HCT116 (cell line): ENCODE results near the gene AIRE. TPM values are rescaled to one million over a fixed set of nuclear protein-coding genes. Genes with fewer than 3 reads are reported as not detected.

Experiments used
- ATAC-seq: fragments of 200-7000 bp; cut with Tn5 transposase; 2 replicates; pipeline ENCODE4 v1.9.1; 2020; ENCODE audit warnings: mild to moderate bottlenecking, moderate library complexity
- BruUV-seq: library from RNA; stranded (reverse); fragments of 400-500 nt; replicated peaks from 2 replicates; lab custom pipeline; 2021; lab: Mats Ljungman, UMichigan
- CTCF ChIA-PET: fragments of 300-600 bp; sonication (Branson Sonifier 250); formaldehyde crosslinking; loops from one replicate; lab custom pipeline; 2021; ENCODE audit warnings: antibody characterized with exemption; lab: Charles Lee
- POLR2A ChIA-PET: fragments of 300-600, 350-600 bp; sonication (Branson Sonifier 250); formaldehyde crosslinking; loops from one replicate; lab custom pipeline; 2021; ENCODE audit warnings: antibody characterized with exemption; lab: Charles Lee
- RAD21 ChIA-PET, 2 experiments: fragments of 300-600 bp; sonication (Branson Sonifier 250); formaldehyde crosslinking; loops; one replicate each; lab custom pipeline; 2023; ENCODE audit warnings: low total read pairs in 2 of 2; ENCODE audit not compliant: uncharacterized antibody in 2 of 2, unreplicated experiment in 2 of 2, low non-redundant PET in 1 of 2; lab: Charles Lee
- DNase-seq: peaks from one replicate; pipeline ENCODE4 v3.0.0-alpha.2; 2010; ENCODE audit warnings: low read depth, low spot score
- H2AFZ ChIP-seq: fragments of 200-600 bp; shearing (Covaris generic), sonication (generic); 2 replicates; pipeline ENCODE4 v1.6.1; 2017; ENCODE audit warnings: low read depth, mixed run types, mixed read lengths, antibody characterized with exemption, low read length; ENCODE audit not compliant: poor library complexity, severe bottlenecking
- H3K27ac ChIP-seq: 2 replicates; pipeline ENCODE4 v1.5.1; 2012; ENCODE audit warnings: low read depth, low read length
- H3K27me3 ChIP-seq: fragments of 200-600 bp; sonication (generic); 2 replicates; pipeline ENCODE4 v1.6.1; 2016; ENCODE audit warnings: mixed run types, low read length, mixed read lengths; ENCODE audit not compliant: insufficient read depth
- H3K36me3 ChIP-seq, 2 experiments: fragments of 200-500 bp in 1 of 2; fragments of 200-600 bp in 1 of 2; sonication (Bioruptor generic) in 1 of 2; sonication (generic) in 1 of 2; 2 replicates each; pipeline versions ENCODE4 v1.5.1 to v1.6.1; 2014 to 2016; ENCODE audit warnings: low read length in 2 of 2, inconsistent platforms in 1 of 2, mixed read lengths in 1 of 2, mixed run types in 1 of 2; ENCODE audit not compliant: insufficient read depth in 2 of 2, control insufficient read depth in 1 of 2
- H3K4me1 ChIP-seq, 2 experiments: fragments of 200-600 bp in 1 of 2; sonication (generic) in 1 of 2; 2 replicates each; pipeline versions ENCODE4 v1.5.1 to v1.6.1; 2012 to 2017; ENCODE audit warnings: low read length in 2 of 2, inconsistent platforms in 1 of 2, mild to moderate bottlenecking in 1 of 2, mixed read lengths in 1 of 2, mixed run types in 1 of 2, moderate library complexity in 1 of 2; ENCODE audit not compliant: insufficient read depth in 2 of 2, control insufficient read depth in 1 of 2
- H3K4me2 ChIP-seq: fragments of 200-600 bp; sonication (generic); 2 replicates; pipeline ENCODE4 v1.6.1; 2017; ENCODE audit warnings: mixed run types, low read length, mixed read lengths
- H3K4me3 ChIP-seq, 2 experiments: fragments of 200-600 bp in 1 of 2; sonication (generic) in 1 of 2; replicated peaks in 1 of 2; 2 replicates each; pipeline ENCODE4 v1.5.1; 2011 to 2016; ENCODE audit warnings: low read length in 2 of 2, control low read depth in 1 of 2, low read depth in 1 of 2, mild to moderate bottlenecking in 1 of 2, mixed read lengths in 1 of 2, mixed run types in 1 of 2
- H3K79me2 ChIP-seq: fragments of 200-600 bp; sonication (generic); 2 replicates; pipeline ENCODE4 v1.6.1; 2017; ENCODE audit warnings: mild to moderate bottlenecking, mixed run types, low read length, moderate library complexity, mixed read lengths; ENCODE audit not compliant: insufficient read depth
- H3K9ac ChIP-seq: fragments of 200-600 bp; sonication (generic); 2 replicates; pipeline ENCODE4 v1.6.1; 2016; ENCODE audit warnings: low read length, mixed read lengths
- H3K9me2 ChIP-seq: fragments of 200-600 bp; sonication (generic), shearing (Covaris generic); 2 replicates; pipeline ENCODE4 v1.6.1; 2017; ENCODE audit warnings: mixed run types, mild to moderate bottlenecking, moderate library complexity; ENCODE audit not compliant: insufficient read depth
- H3K9me3 ChIP-seq, 2 experiments: fragments of 200-500 bp in 1 of 2; fragments of 200-600 bp in 1 of 2; sonication (Bioruptor generic) in 1 of 2; sonication (generic) in 1 of 2; 2 replicates each; pipeline ENCODE4 v1.6.1; 2014 to 2017; ENCODE audit warnings: low read length in 2 of 2, mixed read lengths in 2 of 2, inconsistent platforms in 1 of 2, low read depth in 1 of 2, mild to moderate bottlenecking in 1 of 2, mixed run types in 1 of 2, moderate library complexity in 1 of 2; ENCODE audit not compliant: control insufficient read depth in 1 of 2, insufficient read depth in 1 of 2
- H4K20me1 ChIP-seq: fragments of 200-600 bp; sonication (generic), shearing (Covaris generic); 2 replicates; pipeline ENCODE4 v1.6.1; 2017; ENCODE audit warnings: mixed run types, mild to moderate bottlenecking, moderate library complexity; ENCODE audit not compliant: insufficient read depth
- REST ChIP-seq: IDR thresholded peaks from 2 replicates; pipeline ENCODE4 v1.6.1; 2012; ENCODE audit warnings: low read depth
- intact Hi-C: fragments of 100-400 bp; cut with micrococcal nuclease; formaldehyde crosslinking; loops from 2 replicates; pipeline ENCODE4 v1.10.0; 2022
- total RNA-seq: library from RNA; stranded (reverse); gene quantifications from one replicate; pipeline ENCODE4 v1.2.1, GENCODE V29; 2021; ENCODE audit not compliant: unreplicated experiment
- TF ChIP-seq, protein P1 (sequence below), 3 experiments: fragments of 200-600 bp in 1 of 3; sonication (generic) in 1 of 3; IDR thresholded peaks in 2 of 3; conservative IDR thresholded peaks in 1 of 3; 2 replicates each; pipeline ENCODE4 v1.5.1; 2012 to 2017; ENCODE audit warnings: low read depth in 2 of 3, low read length in 2 of 3, antibody characterized with exemption in 1 of 3, borderline replicate concordance in 1 of 3, control low read depth in 1 of 3, mild to moderate bottlenecking in 1 of 3, mixed read lengths in 1 of 3, mixed run types in 1 of 3, moderate library complexity in 1 of 3; ENCODE audit not compliant: insufficient read depth in 1 of 3

AIRE gene
- total RNA-seq, 1 experiment from 2014 or later, result not detected

- H3K27me3 ChIP-seq, result no peaks in the 10 kb centered on the region
- H3K9me2 ChIP-seq, result no peaks in the 10 kb centered on the region
- H3K4me2 ChIP-seq, result no peak overlapping the region
- TF ChIP-seq, protein P1, sequence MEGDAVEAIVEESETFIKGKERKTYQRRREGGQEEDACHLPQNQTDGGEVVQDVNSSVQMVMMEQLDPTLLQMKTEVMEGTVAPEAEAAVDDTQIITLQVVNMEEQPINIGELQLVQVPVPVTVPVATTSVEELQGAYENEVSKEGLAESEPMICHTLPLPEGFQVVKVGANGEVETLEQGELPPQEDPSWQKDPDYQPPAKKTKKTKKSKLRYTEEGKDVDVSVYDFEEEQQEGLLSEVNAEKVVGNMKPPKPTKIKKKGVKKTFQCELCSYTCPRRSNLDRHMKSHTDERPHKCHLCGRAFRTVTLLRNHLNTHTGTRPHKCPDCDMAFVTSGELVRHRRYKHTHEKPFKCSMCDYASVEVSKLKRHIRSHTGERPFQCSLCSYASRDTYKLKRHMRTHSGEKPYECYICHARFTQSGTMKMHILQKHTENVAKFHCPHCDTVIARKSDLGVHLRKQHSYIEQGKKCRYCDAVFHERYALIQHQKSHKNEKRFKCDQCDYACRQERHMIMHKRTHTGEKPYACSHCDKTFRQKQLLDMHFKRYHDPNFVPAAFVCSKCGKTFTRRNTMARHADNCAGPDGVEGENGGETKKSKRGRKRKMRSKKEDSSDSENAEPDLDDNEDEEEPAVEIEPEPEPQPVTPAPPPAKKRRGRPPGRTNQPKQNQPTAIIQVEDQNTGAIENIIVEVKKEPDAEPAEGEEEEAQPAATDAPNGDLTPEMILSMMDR (IDR thresholded peaks at IDR 0.05 in 2 of 3, conservative IDR thresholded peaks at IDR 0.05 in 1 of 3; ENCODE audit: borderline replicate concordance in 1 of 3, insufficient read depth in 1 of 3, low read depth in 2 of 3, low read length in 2 of 3), result peak in 2 of 3 experiments; percentile 70 to 79; a peak in 4 of 6 replicates
- no peak for TF ChIP-seq REST
- peak; percentile 48 for ATAC-seq
- peaks cover 10 to 24% of the 10 kb centered on the region in 2 experiments for H3K4me1 ChIP-seq
- no peak overlapping the region for H3K27ac ChIP-seq
- ChIA-PET POLR2A (no interaction called here), CTCF (no interaction called here), RAD21 (no interaction called here)
- intact Hi-C loops, result no loop called here
- no TSS peak for BruUV-seq
- H4K20me1 ChIP-seq, result no peaks in the 10 kb centered on the region
- H2AFZ ChIP-seq, result no peak overlapping the region
- H3K9ac ChIP-seq, result no peak overlapping the region
- H3K9me3 ChIP-seq, result no peaks in the 10 kb centered on the region
- H3K4me3 ChIP-seq, result no peak overlapping the region
- peaks cover 57% of the 10 kb centered on the region for H3K79me2 ChIP-seq
- no peak for DNase-seq
- peaks cover 1 to 4% of the 10 kb centered on the region in 2 experiments; a peak in 1 of 4 replicates for H3K36me3 ChIP-seq
Observed at GRCh38 chr21:44304877-44305293, 19.2 kb downstream of the AIRE start.
